ENCODE data around the gene STX12.
"Not testable (repeated sequence)": the region's sequence is repeated elsewhere in the genome, so short reads cannot be mapped to it uniquely, and the experiment has no call there.

STX12 gene

DNA sequence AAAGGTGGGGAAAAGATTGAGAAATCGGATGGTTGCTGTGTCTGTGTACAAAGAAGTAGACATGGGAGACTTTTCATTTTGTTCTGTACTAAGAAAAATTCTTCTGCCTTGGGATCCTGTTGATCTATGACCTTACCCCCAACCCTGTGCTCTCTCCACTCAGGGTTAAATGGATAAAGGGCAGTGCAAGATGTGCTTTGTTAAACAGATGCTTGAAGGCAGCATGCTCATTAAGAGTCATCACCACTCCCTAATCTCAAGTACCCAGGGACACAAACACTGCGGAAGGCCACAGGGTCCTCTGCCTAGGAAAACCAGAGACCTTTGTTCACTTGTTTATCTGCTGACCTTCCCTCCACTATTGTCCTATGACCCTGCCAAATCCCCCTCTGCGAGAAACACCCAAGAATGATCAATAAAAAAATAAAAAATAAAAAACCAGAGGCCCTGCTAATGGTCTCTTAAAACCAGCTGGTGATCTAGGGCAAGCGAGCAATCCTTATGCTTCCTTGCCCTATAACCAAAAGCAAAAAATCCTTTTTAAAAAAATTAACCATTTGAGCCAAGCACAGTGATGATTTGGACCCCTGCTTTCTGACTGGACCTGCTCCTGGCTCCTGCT, 56.4 kb downstream of the STX12 start:
- not testable (repeated sequence) for DNase-seq (ENCODE audit: low spot score); FAIRE-seq

DNA sequence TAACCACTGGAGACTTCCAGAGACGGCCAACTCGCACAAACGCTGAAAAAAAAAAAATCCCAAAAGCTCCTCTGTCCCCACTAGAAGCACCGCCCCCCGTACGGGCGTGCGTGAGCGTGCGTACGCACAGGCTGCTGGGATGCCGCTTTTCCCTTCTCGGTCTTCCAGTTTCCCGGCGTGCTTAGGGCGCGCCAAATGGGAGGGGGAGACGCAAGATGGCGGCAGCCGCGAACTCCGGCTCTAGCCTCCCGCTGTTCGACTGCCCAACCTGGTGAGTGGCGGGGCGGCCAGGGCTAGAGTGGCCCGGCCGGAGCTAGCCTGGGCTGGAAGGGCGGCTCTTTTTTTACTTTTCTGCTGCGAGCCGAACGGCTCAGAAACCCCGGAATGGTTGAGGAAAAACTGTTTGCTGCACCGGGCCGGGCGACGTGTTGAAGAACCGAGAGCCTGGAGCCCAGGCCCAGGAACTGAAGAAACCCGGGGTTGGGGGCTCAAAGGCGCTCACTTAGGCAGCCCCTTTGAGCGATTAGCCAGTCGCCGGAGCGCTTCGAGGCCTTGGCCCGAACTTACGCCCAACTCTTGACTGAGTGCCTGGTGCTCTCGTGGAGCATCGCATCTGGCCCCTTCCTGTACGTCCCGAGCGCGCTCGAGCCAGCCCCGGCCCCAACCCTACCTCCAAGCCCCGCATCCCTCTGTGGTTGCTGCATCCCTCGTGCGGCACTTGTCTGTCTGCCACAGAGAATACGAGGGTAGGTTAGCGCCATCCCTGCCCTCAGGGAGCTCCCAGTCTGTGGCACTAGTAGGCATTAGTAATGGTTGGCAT, 57.8 kb downstream of the STX12 start, which contains the start of gene PPP1R8:
PPP1R8 (plus strand) TSS at position 162 of the 820 bp plus-strand sequence; CDS start at position 216, 54 bp downstream.
- peak; percentile 91 for DNase-seq (ENCODE audit: low spot score)
- FAIRE-seq, result peak; percentile 79

GRCh38 chr1:27831568-27832410, 58.8 kb downstream of the STX12 start:
- FAIRE-seq (no peak), DNase-seq (ENCODE audit: low spot score) (no peak)

GRCh38 chr1:27832762-27833161, 59.7 kb downstream of the STX12 start:
- DNase-seq (ENCODE audit: low spot score) (no peak), FAIRE-seq (no peak)

DNA sequence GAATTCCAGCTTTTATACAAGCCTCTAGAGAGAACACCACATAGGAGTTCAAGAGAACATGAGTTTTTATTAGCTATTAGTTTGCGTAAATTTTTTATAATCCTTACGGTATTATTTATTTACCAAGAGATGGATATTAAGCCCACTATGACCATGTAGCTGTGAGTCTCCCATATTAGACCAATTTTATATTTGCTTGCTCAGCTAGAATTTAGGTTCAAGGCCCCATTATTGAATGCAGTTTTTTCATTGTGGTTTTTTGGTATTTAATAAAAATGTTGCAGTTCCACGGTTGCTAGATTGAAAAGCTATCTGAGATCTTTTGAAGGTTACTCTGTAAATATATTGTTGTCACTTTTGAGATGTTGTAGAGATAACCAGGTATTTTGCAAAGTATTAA, 60.5 kb downstream of the STX12 start:
- DNase-seq (ENCODE audit: low spot score) (no peak), FAIRE-seq (no peak)

DNA sequence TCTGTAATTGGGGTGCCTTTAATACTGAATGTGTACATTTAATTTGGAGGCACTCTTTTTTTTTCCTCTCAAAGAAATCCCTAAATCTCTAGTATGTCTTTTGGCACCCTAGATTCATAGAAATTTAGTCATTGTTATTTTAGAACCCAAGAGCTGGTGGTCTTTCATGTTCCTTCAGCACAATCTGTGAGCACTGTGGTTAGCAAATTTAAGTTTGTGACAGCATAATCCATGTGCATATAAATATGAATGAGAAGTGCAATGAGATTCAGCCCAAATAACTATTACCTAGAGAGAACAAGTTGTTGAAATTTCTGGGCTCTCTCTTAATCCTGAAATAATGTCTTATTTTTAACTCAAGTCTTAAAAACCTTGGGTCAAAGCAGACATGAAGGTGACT, 62.0 kb downstream of the STX12 start:
- DNase-seq (ENCODE audit: low spot score), result no peak
- FAIRE-seq, result no peak

DNA sequence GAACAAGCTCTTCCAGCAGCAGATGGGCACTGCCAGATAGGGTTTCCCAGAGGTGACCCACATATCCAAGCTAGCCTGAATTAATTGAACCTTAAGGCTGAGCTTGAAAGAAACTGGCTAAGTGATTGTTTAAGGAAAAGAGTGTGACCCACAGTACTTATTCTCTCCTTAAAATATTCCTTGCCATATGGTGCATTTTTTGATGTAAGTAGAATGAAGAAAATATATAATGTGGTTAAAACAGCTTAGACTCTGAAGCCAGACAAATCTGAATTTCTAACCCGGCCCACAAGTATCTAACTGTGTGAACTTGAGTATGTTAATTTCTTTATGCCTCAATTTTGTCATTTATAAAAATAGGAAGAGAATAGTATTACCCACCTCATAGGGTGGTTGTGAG, 62.5 kb downstream of the STX12 start:
- FAIRE-seq (no peak), DNase-seq (ENCODE audit: low spot score) (no peak)

DNA sequence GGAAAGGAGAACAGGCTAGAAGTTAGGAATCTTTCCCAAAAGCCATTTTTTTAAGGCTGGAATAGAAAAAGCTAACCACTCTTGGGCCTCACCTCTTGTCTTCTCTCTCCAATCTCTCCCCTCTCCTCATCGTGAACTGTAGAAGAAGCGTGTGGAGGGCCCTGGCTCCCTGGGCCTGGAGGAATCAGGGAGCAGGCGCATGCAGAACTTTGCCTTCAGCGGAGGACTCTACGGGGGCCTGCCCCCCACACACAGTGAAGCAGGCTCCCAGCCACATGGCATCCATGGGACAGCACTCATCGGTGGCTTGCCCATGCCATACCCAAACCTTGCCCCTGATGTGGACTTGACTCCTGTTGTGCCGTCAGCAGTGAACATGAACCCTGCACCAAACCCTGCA, 76.9 kb downstream of the STX12 start:
- no peak for FAIRE-seq
- no peak for DNase-seq (ENCODE audit: low spot score)

GRCh38 chr1:27855085-27855484, 82.1 kb downstream of the STX12 start:
- DNase-seq (ENCODE audit: low spot score) (no peak), FAIRE-seq (no peak)

DNA sequence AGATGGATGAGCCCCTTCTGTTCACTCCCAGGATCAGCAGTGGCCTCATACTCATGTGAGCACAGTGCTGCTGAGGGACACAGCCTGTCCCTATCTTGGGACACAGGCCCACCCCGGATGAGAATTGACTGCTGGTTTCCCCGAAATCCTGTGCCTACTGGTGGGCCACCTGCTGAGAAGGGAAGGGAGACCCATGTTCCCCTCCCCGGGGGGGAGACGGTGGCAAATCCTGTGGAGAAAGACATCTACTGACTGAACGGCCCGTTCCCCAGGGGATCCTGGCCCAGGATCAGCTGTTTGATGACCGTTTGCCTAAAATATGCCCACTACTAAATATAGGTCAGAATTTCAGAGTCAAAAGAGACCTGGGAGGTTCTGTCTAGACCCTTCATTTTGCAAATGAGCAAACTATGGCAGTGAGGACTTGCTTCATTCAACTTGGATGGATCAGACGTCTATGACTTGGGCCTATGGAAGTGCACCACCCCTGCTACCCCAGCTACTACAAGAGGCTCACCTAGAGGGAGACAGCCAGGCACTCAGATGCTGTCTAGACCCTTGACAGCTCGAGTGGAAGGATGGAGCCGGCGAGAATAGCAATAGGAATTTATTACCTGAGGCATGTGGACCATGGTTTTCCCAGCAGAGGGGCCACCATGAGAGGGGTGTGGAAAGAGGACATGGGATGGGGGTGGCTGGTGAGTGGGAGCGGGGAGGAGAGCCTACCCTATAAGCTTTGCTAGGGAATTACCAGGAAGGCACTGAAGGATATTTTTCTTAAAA, 83.7 kb downstream of the STX12 start:
- FAIRE-seq (no peak), DNase-seq (ENCODE audit: low spot score) (no peak)

- FAIRE-seq; DNase-seq (ENCODE audit: low spot score): not testable (repeated sequence)
Measured at GRCh38 chr1:27857552-27857951, 84.5 kb downstream of the STX12 start.

DNA sequence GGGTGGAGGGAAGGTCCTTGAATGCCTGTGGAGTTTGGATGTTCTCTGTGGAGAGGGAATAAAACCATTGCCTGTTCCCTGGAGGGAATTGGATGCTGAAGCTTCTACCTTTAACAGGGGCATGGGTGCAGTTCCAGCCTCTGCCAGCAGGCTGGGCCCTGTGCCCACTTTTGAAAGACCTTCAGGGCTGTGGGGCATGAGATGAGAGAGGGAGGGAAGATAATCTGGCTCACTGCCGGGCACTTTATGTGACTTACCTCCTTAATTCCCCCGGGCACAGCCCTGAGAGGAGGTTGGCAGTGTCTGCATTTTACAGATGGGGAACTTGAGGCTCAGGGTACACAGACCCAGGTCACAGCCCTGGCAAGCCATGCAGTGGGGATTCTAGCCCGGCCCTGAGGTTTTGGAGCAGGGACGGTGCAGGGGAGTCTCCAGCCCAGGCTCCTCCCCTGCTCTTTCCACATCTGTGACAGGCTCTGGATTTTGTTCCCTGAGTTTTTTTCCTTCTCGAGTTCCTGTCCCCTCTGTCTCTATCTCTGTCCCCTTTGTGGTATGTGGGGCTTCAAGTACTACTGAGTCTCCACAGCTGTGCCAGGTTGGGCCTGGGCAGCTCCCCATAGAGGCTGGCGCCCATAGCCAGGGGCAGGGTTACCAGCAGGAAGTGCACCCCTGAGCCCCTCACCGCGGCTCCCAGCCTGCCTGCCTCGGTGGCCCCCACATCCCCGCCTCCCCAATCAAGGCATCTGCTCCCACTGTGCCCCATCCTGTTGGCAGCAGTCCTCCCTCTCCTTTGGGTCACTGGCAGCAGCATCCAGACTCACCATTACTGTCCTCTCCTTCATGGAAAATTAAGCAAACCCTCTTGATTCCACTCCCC, 85.3 kb downstream of the STX12 start:
- DNase-seq (ENCODE audit: low spot score) (peak; percentile 53), FAIRE-seq (no peak)

DNA sequence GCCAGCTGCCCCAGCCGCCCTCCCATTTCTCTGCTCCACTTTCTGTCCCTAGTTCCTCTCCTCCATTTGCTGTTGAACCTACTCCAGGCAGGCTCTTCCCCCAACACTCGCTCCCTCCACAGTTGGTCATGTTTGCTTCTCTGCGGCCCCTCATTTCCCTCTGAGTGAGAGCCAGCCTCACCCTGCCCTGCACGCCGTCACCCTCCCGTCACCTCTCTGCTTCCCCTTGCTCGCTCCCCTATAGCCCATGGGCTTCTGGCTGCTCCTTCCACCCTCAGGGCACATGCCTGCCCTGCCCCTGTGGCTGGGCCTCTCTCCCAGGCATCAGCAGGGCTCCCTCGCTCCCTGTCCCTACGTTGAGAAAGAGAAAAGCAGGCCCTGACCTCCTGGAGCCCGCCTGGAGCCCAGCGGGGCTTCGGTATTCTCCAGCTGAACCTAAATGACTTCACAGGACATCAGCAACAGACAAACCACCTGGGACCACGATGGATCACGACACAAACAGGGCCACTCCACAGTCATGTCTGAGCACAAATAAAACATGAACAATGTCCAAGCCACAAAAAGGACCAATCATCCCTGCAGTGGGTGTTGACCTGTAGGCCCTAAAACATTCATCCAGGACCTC, 86.0 kb downstream of the STX12 start:
- DNase-seq (ENCODE audit: low spot score) (no peak), FAIRE-seq (no peak)

DNA sequence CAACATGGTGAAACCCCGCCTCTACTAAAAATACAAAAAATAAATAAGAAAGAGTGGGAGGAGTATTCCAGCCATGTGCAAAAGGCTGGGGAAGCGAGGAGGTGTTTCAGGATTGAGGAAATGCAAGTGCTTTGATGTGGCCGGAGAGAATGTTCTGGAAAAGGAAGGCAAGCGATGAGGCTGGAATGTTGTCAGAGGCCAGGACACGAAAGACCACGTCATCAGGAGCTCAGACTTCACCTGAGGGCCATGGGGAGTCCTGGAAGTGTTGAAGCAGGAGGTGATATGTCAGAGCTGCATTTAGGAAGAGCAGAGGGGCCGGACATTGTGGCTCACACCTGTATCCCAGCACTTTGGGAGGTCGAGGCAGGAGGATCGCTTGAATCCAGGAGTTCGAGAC, 88.4 kb downstream of the STX12 start:
- FAIRE-seq, result no peak
- DNase-seq (ENCODE audit: low spot score), result no peak

DNA sequence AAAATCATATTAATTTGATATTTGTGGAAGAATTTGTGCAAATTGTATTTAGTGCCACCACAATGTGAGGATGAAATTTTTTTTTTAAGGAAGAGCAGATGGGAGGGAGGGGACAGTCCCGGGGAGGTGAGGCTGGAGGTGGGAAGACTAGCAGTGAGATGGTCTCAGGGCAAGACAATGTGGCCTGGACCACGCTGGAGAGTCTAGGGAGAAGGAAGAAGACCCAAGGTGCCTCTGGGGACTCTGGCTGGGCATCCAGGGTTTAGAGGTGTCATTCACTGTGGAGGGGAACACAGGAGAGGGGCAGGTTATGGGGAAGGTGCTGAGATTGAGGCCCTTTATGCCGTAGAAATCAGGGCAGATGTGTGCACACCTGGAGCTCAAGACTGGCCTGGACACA, 89.0 kb downstream of the STX12 start:
- FAIRE-seq (no peak), DNase-seq (ENCODE audit: low spot score) (no peak)

- FAIRE-seq (peak; percentile 96), DNase-seq (ENCODE audit: low spot score) (peak; percentile 99)
Measured at GRCh38 chr1:27862671-27863537, 89.9 kb downstream of the STX12 start.

DNA sequence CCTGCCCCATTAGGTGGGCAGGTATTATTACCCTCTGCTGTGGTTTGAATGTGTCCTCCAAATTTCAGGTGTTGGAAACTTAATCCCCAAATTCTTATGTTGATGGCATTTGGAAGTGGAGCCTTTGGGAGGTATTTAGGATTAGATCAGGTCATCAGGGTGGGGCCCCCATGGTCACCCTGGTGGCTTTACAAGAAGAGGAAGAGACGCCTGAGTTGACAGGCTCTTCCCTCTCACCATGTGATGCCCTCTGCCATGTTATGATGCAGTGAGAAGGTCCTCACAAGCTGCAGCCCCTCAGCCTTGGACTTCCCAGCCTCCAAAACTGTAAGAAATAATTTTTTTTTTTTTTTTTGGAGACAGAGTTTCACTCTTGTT, 90.5 kb downstream of the STX12 start:
- DNase-seq (ENCODE audit: low spot score), result no peak
- no peak for FAIRE-seq

DNA sequence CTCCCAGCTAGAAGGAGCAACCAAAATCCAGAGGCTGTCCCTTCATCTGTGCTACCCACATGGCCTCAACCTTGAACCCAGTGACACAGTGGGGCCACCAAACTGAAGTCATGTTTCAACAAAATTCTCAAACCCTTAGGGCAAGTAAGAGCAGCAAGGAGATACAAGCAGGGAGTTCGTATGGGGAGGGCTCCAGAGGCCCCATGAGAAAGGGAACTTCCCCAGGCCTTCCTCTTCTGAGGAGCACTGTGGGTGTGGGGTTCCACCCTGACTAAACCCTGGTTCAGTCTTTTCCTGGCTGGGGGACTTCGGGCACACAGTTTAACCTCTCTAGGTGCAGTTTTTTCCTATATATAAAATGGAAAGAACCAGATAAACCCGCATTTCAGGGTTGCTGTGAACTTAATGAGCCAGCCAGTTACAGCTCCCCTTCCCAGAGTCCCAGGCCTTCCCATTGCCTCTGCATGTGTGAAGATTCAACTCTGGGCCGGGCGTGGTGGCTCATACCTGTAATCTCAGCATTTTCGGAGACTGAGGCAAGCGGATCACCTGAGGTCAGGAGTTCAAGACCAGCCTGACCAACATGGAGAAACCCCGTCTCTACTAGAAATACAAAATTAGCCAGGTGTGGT, 91.4 kb downstream of the STX12 start:
- FAIRE-seq, result no peak

More for the DNA sequence above, 91.4 kb downstream of the STX12 start:
- no peak for DNase-seq (ENCODE audit: low spot score)
